ENCODE results near the gene PRKCE.

The PRKCE gene

DNA sequence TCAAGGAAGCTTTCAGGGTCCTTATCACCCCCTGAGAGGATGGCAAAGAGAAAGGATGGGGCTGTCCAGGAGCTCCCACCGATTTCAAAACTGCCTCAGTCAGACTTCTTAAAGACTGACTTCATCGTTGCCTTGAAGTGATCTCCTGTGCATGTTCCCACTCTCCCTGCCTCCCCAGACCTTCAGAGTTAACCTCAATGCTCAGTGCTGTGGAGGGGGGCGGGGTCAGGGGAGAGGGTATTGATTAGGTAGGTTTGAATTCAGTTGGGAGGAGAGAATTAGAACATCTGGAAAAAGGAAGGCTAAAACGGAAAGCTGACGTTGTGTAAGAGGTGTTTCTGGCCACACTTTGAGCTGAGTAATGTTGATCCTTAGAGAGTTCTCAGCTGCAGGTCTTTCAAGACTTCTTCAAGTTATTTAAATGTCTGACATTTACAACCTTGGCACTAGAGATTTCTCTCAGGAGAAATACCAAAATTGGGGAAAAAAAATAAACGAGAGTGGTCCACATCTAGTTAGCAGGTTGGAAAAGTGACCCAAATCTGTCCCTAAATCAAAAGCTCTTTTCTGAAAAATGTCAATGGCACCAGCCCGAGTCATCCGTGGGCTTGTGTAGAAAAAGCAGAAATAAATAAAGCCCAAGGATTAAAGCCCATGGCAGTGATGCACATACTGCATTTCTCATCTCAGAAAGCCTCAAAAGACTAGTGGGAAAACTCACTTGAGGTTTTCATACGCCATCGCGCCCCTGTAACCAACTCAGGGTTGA lies 511.0 kb downstream of the PRKCE start:
- no peak for DNase-seq (ENCODE audit: low read depth, low spot score)
- H3K9ac ChIP-seq (ENCODE audit: insufficient read length) = no peak overlapping the region
- no peak overlapping the region for H3K27ac ChIP-seq
- no peaks in the 10 kb centered on the region for H3K9me3 ChIP-seq (ENCODE audit: low read depth, low read length)
- H3K4me3 ChIP-seq = no peak overlapping the region
- no peaks in the 10 kb centered on the region for H3K36me3 ChIP-seq (ENCODE audit: insufficient read depth, low read length)
- TF ChIP-seq POLR2AphosphoS5 (IDR thresholded peaks at IDR 0.05; ENCODE audit: borderline replicate concordance, low read depth, low read length) (no peak), EZH2 (IDR thresholded peaks at IDR 0.05) (no peak), FOXP2 (optimal IDR thresholded peaks at IDR 0.05; ENCODE audit: control extremely low read depth, extremely low read length, insufficient read depth) (no peak)

DNA sequence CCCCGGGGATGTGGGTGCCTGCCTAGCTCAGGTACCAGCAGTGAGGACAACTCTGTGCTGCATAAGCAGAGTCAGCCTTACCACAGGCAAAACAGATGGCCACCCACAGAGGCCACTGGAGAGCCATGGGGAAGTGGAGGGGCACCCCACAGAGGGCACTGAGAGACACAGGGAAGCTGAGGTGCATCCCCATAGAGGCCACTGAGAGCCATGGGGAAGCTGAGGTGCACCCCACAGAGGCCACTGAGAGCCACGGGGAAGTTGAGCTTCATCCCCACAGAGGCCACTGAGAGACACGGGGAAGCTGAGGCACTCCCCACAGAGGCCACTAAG lies 511.6 kb downstream of the PRKCE start:
- no peak overlapping the region for H3K27ac ChIP-seq
- TF ChIP-seq FOXP2 (optimal IDR thresholded peaks at IDR 0.05; ENCODE audit: control extremely low read depth, extremely low read length, insufficient read depth) = no peak
- TF ChIP-seq EZH2 (IDR thresholded peaks at IDR 0.05) = no peak
- TF ChIP-seq POLR2AphosphoS5 (IDR thresholded peaks at IDR 0.05; ENCODE audit: borderline replicate concordance, low read depth, low read length) = no peak
- H3K9ac ChIP-seq (ENCODE audit: insufficient read length) = no peak overlapping the region
- H3K9me3 ChIP-seq (ENCODE audit: low read depth, low read length) = no peaks in the 10 kb centered on the region
- DNase-seq (ENCODE audit: low read depth, low spot score) = no peak
- H3K36me3 ChIP-seq (ENCODE audit: insufficient read depth, low read length) = no peaks in the 10 kb centered on the region
- no peak overlapping the region for H3K4me3 ChIP-seq

DNA sequence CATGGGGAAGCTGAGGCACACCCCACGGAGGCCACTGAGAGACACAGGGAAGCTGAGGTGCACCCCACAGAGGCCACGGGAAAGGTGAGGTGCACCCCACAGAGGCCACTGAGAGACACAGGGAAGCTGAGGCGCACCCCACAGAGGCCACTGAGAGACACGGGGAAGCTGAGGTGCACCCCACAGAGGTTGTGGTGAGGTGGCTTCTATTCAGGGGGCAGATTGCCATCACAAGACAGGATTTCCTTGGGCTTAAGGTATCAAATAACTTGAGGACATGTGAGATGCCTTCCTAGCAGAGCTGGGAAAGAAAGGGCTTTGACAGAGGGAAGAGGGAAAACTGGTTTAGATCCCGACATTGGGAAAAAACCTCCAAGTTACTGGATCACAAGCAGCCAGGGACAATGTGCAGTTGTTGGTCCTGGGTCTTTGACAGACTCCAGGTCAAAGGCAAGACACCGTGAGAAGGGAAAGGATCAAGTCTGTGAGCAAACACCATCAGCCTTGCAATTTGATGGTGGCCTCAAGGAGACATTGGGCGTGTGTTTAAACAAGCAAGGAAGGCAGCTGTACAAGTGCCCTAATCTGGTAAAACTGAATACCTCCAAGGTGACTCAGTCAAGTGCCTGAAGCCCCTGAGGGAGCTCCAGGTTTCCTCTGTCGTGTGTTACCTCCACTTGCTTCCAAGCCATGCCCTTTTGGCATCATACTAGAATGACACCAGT lies 512.5 kb downstream of the PRKCE start:
- H3K4me3 ChIP-seq = no peak overlapping the region
- TF ChIP-seq EZH2 (IDR thresholded peaks at IDR 0.05) (no peak), POLR2AphosphoS5 (IDR thresholded peaks at IDR 0.05; ENCODE audit: borderline replicate concordance, low read depth, low read length) (no peak), FOXP2 (optimal IDR thresholded peaks at IDR 0.05; ENCODE audit: control extremely low read depth, extremely low read length, insufficient read depth) (no peak)
- no peak overlapping the region for H3K9ac ChIP-seq (ENCODE audit: insufficient read length)
- no peak for DNase-seq (ENCODE audit: low read depth, low spot score)
- no peaks in the 10 kb centered on the region for H3K9me3 ChIP-seq (ENCODE audit: low read depth, low read length)
- H3K36me3 ChIP-seq (ENCODE audit: insufficient read depth, low read length) = no peaks in the 10 kb centered on the region
- no peak overlapping the region for H3K27ac ChIP-seq

DNA sequence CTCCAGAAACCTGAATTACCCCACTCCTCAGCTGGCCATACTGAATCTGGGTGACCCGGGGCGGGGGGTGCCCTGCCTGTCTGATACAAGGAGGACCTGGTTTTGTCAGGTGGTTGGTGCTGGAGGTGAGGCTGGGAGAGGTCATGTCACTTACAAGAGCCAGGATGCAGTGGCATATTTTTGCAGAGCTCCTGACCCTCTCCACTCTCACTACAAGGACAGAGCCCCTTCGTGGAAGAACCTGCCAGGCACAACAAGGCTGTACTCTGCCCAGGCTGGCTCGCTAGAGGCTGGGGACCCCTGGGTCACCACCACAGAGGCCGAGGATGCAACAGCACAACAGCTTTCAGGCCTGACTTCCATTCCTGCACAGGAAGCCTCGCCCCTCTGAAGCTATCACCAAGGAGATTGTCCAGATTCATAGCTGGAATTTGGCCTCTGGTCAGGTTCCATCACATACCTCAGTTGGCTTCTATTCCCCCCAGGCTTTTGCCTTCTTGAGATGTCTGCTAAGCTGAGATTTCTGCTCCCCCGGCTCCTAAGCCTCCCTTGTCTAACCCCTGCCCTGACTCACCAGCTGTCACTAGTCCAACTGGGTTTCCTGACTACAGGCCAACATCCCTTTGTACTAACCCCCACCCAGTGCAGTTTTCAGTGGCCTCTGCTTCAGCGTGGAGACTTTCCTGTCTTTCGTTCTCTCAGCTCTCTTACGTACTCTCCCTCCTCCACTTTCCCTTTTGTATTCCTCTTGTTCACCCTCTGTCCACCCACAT lies 513.2 kb downstream of the PRKCE start:
- TF ChIP-seq EZH2 (IDR thresholded peaks at IDR 0.05) = no peak
- no peak for TF ChIP-seq POLR2AphosphoS5 (IDR thresholded peaks at IDR 0.05; ENCODE audit: borderline replicate concordance, low read depth, low read length)
- no peak for TF ChIP-seq FOXP2 (optimal IDR thresholded peaks at IDR 0.05; ENCODE audit: control extremely low read depth, extremely low read length, insufficient read depth)
- no peak overlapping the region for H3K4me3 ChIP-seq
- no peak overlapping the region for H3K9ac ChIP-seq (ENCODE audit: insufficient read length)
- DNase-seq (ENCODE audit: low read depth, low spot score) = no peak
- H3K27ac ChIP-seq = no peak overlapping the region
- H3K36me3 ChIP-seq (ENCODE audit: insufficient read depth, low read length) = no peaks in the 10 kb centered on the region
- no peaks in the 10 kb centered on the region for H3K9me3 ChIP-seq (ENCODE audit: low read depth, low read length)

DNA sequence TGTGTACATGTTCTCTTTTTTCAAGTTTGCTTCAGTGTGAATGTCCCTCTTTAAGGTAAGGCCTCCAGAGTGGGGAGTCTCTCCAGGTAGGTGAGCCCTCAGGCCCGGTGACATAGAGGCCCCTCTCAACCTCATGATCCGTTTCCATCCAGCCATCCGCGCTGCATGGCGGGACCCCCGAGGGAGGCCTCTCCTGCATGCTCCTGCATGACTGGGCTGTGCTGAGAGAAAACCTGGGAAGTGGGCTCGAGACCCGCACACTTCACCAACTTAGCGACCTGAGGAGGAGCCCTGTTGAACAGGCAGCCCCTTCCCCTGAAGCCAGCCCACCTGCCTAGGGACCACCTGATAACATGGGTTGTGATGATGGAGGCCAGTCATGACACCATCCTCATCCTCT lies 514.4 kb downstream of the PRKCE start:
- Histone ChIP-seq H3K36me3 (ENCODE audit: insufficient read depth, low read length) (no peaks in the 10 kb centered on the region), H3K27ac (no peak overlapping the region), H3K4me3 (no peak overlapping the region), H3K9me3 (ENCODE audit: low read depth, low read length) (no peaks in the 10 kb centered on the region), H3K9ac (ENCODE audit: insufficient read length) (no peak overlapping the region)
- no peak for TF ChIP-seq POLR2AphosphoS5 (IDR thresholded peaks at IDR 0.05; ENCODE audit: borderline replicate concordance, low read depth, low read length)
- TF ChIP-seq EZH2 (IDR thresholded peaks at IDR 0.05) = no peak
- TF ChIP-seq FOXP2 (optimal IDR thresholded peaks at IDR 0.05; ENCODE audit: control extremely low read depth, extremely low read length, insufficient read depth) = no peak
- no peak for DNase-seq (ENCODE audit: low read depth, low spot score)

DNA sequence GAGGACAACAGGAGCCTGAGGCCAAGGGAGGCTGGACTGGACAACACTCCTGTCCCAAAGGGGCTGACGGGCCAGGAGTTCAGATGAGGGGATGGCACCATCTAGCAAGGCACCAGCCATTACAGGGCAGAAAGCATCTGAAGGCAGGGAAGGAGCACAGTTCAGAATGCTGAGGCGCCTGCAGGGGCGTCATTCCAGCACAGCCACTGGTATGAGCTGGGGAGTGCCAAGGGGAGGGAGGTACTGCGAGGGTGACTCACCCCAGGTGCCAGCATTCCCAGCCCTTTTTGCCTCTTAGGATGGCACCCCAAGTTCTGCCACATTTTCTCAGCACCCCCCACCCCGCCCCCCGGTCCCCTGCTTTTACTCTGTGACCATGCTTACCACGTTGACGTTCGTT lies 515.9 kb downstream of the PRKCE start:
- Histone ChIP-seq H3K27ac (no peak overlapping the region), H3K36me3 (ENCODE audit: insufficient read depth, low read length) (no peaks in the 10 kb centered on the region), H3K9ac (ENCODE audit: insufficient read length) (no peak overlapping the region), H3K9me3 (ENCODE audit: low read depth, low read length) (no peaks in the 10 kb centered on the region), H3K4me3 (no peak overlapping the region)
- TF ChIP-seq POLR2AphosphoS5 (IDR thresholded peaks at IDR 0.05; ENCODE audit: borderline replicate concordance, low read depth, low read length) (no peak), EZH2 (IDR thresholded peaks at IDR 0.05) (no peak), FOXP2 (optimal IDR thresholded peaks at IDR 0.05; ENCODE audit: control extremely low read depth, extremely low read length, insufficient read depth) (no peak)
- DNase-seq (ENCODE audit: low read depth, low spot score) = no peak

DNA sequence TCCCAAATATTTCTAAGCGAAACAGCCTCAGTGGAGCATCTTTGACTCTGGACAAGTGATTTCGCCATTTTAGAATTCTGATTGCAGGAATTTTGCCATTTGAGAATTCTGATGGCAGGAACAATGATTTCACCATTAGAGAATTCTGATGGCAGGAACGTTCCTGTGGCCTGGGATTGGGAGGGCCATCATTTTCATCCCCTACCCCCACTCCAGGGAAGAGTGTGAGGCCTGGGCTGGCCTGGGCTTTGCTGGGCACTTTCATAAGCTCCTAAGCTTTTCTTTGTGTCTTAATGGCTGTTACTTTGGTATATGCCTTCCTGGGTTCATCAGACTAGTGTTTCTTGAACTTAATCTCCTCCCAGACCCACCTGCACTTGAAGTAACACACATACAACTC lies 516.4 kb downstream of the PRKCE start:
- no peak for DNase-seq (ENCODE audit: low read depth, low spot score)
- H3K4me3 ChIP-seq = no peak overlapping the region
- no peak overlapping the region for H3K27ac ChIP-seq
- TF ChIP-seq EZH2 (IDR thresholded peaks at IDR 0.05) (no peak), POLR2AphosphoS5 (IDR thresholded peaks at IDR 0.05; ENCODE audit: borderline replicate concordance, low read depth, low read length) (no peak), FOXP2 (optimal IDR thresholded peaks at IDR 0.05; ENCODE audit: control extremely low read depth, extremely low read length, insufficient read depth) (no peak)
- H3K9ac ChIP-seq (ENCODE audit: insufficient read length) = no peak overlapping the region
- no peaks in the 10 kb centered on the region for H3K9me3 ChIP-seq (ENCODE audit: low read depth, low read length)
- no peaks in the 10 kb centered on the region for H3K36me3 ChIP-seq (ENCODE audit: insufficient read depth, low read length)

DNA sequence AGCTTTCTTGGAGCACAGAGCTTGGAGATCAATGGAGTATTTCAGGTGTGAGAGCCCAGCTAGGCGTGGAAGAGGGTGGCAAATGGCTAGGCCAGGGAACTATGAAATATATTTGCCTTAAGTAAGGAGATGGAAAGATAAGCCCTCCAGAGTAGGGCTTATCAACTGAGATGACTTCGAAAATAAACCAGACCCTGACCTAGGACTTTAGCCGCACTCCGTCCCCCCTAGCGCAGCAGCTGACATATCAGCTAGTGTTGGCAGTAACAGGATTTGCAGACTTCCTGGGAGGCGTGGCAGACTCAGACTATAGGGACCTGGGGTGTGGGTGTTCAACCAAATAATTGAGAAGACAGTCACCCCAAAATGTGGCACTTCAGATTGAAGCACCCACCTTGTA lies 518.0 kb downstream of the PRKCE start:
- no peak overlapping the region for H3K4me3 ChIP-seq
- H3K9me3 ChIP-seq (ENCODE audit: low read depth, low read length) = no peaks in the 10 kb centered on the region
- H3K36me3 ChIP-seq (ENCODE audit: insufficient read depth, low read length) = no peaks in the 10 kb centered on the region
- TF ChIP-seq EZH2 (IDR thresholded peaks at IDR 0.05) (no peak), POLR2AphosphoS5 (IDR thresholded peaks at IDR 0.05; ENCODE audit: borderline replicate concordance, low read depth, low read length) (no peak), FOXP2 (optimal IDR thresholded peaks at IDR 0.05; ENCODE audit: control extremely low read depth, extremely low read length, insufficient read depth) (no peak)
- DNase-seq (ENCODE audit: low read depth, low spot score) = no peak
- H3K27ac ChIP-seq = no peak overlapping the region
- H3K9ac ChIP-seq (ENCODE audit: insufficient read length) = no peak overlapping the region
